Endothelial cell of umbilical vein (primary cell): ENCODE measurements around the gene DLX6. TPM values are rescaled to one million over a fixed set of nuclear protein-coding genes. Genes with fewer than 3 reads are reported as not detected.

Source experiments
- BruUV-seq: library from RNA; stranded (reverse); fragments of 400-500 nt; replicated peaks from 2 replicates; lab custom pipeline; 2021; lab: Mats Ljungman, UMichigan
- CTCF ChIA-PET: fragments of 300-600, 350-600 bp; sonication (Branson Sonifier 250); formaldehyde crosslinking; loops from one replicate; lab custom pipeline; 2021; ENCODE audit warnings: antibody characterized with exemption, inconsistent platforms; lab: Charles Lee
- POLR2A ChIA-PET: fragments of 300-600, 350-600 bp; sonication (Branson Sonifier 250); formaldehyde crosslinking; loops from one replicate; lab custom pipeline; 2021; ENCODE audit warnings: antibody characterized with exemption, inconsistent platforms; lab: Charles Lee
- DNase-seq: peaks from one replicate; pipeline ENCODE4 v3.0.0-alpha.2; 2011; ENCODE audit warnings: low read depth, low spot score
- FAIRE-seq: peaks from 2 replicates; lab custom pipeline; 2011; peaks lifted over from hg19 to GRCh38; lab: Jason Lieb, UNC
- H2AFZ ChIP-seq: 2 replicates; pipeline ENCODE4 v1.6.0; 2012; ENCODE audit warnings: low read depth, low read length, control low read depth, inconsistent platforms
- H3K27ac ChIP-seq: 2 replicates; pipeline ENCODE4 v1.5.1; 2011; ENCODE audit warnings: low read depth, mild to moderate bottlenecking, control low read depth, low read length, moderate library complexity; ENCODE audit not compliant: insufficient read depth
- H3K27me3 ChIP-seq, 2 experiments: 2 replicates each; pipeline versions ENCODE4 v1.6.0 to v1.6.1; 2011; ENCODE audit warnings: low read length in 2 of 2, mixed read lengths in 1 of 2; ENCODE audit not compliant: control insufficient read depth in 2 of 2, insufficient read depth in 2 of 2
- H3K36me3 ChIP-seq, 2 experiments: 2 replicates in 1 of 2; 3 replicates in 1 of 2; pipeline ENCODE4 v1.5.1; 2011; ENCODE audit warnings: low read length in 2 of 2, mild to moderate bottlenecking in 1 of 2, moderate library complexity in 1 of 2; ENCODE audit not compliant: control insufficient read depth in 2 of 2, insufficient read depth in 2 of 2; ENCODE audit errors: extremely low read depth in 1 of 2
- H3K4me1 ChIP-seq: 3 replicates; pipeline ENCODE4 v1.5.1; 2011; ENCODE audit warnings: mild to moderate bottlenecking, low read length; ENCODE audit not compliant: control insufficient read depth, insufficient read depth; ENCODE audit errors: extremely low read depth
- H3K4me2 ChIP-seq: 2 replicates; pipeline ENCODE4 v1.6.1; 2011; ENCODE audit warnings: low read length, control low read depth, mixed read lengths; ENCODE audit not compliant: insufficient read depth
- H3K4me3 ChIP-seq, 3 experiments: fragments of 200-600 bp in 1 of 3; sonication (generic), shearing (Covaris generic) in 1 of 3; replicated peaks in 1 of 3; 2 replicates each; pipeline ENCODE4 v1.5.1; 2011 to 2016; ENCODE audit warnings: control low read depth in 3 of 3, low read length in 3 of 3, mild to moderate bottlenecking in 2 of 3, inconsistent platforms in 1 of 3, low read depth in 1 of 3, moderate library complexity in 1 of 3; ENCODE audit not compliant: insufficient read depth in 1 of 3
- H3K79me2 ChIP-seq: 2 replicates; pipeline ENCODE4 v1.6.0; 2012; ENCODE audit warnings: low read length, inconsistent platforms; ENCODE audit not compliant: control insufficient read depth, insufficient read depth
- H3K9ac ChIP-seq: replicated peaks from 2 replicates; pipeline ENCODE3; 2011; ENCODE audit warnings: low read length, control low read depth; ENCODE audit not compliant: insufficient read depth; ENCODE audit errors: extremely low read depth
- H3K9me1 ChIP-seq: replicated peaks from 3 replicates; pipeline ENCODE4 v1.6.0; 2011; ENCODE audit warnings: mild to moderate bottlenecking, low read length; ENCODE audit not compliant: control insufficient read depth, insufficient read depth; ENCODE audit errors: extremely low read depth
- H3K9me3 ChIP-seq: replicated peaks from 2 replicates; pipeline ENCODE4 v1.5.1; 2012; ENCODE audit warnings: low read length, inconsistent platforms; ENCODE audit not compliant: control insufficient read depth, insufficient read depth
- H4K20me1 ChIP-seq: replicated peaks from 2 replicates; pipeline ENCODE3; 2011; ENCODE audit warnings: mild to moderate bottlenecking, low read length; ENCODE audit not compliant: control insufficient read depth, insufficient read depth; ENCODE audit errors: extremely low read depth
- EZH2 ChIP-seq: IDR thresholded peaks from 2 replicates; pipeline ENCODE4 v1.6.1; 2012; ENCODE audit warnings: borderline replicate concordance, low read depth, mild to moderate bottlenecking, moderate library complexity, low read length, inconsistent platforms; ENCODE audit not compliant: severe bottlenecking
- FOS ChIP-seq: IDR thresholded peaks from 2 replicates; pipeline ENCODE4 v1.6.1; 2011; ENCODE audit warnings: mild to moderate bottlenecking, low read length, moderate library complexity, borderline replicate concordance; ENCODE audit not compliant: insufficient read depth
- GATA2 ChIP-seq: IDR thresholded peaks from 2 replicates; pipeline ENCODE4 v1.7.0; 2011; ENCODE audit warnings: low read depth, mild to moderate bottlenecking, moderate library complexity, mixed read lengths, low read length; ENCODE audit not compliant: insufficient read length, insufficient read depth
- JUN ChIP-seq: IDR thresholded peaks from 2 replicates; pipeline ENCODE4 v1.6.1; 2011; ENCODE audit warnings: borderline replicate concordance, low read depth; ENCODE audit not compliant: insufficient read length, insufficient read depth
- MAX ChIP-seq: IDR thresholded peaks from 2 replicates; pipeline ENCODE4 v1.6.1; 2011; ENCODE audit not compliant: insufficient read depth, insufficient read length
- MYC ChIP-seq: IDR thresholded peaks from one replicate; pipeline ENCODE4 v1.6.1; 2011; ENCODE audit warnings: mild to moderate bottlenecking, low read depth, low read length
- POLR2A ChIP-seq: IDR thresholded peaks from 2 replicates; pipeline ENCODE4 v1.6.1; 2012; ENCODE audit warnings: low read depth, mild to moderate bottlenecking, control low read depth, low read length
- POLR2AphosphoS5 ChIP-seq: IDR thresholded peaks from 2 replicates; pipeline ENCODE4 v1.6.1; 2012; ENCODE audit warnings: low read depth, mild to moderate bottlenecking, control low read depth, low read length, moderate library complexity; ENCODE audit not compliant: insufficient read depth
- dilution Hi-C: fragments of 300-500 bp; cut with MboI; formaldehyde crosslinking; loops from one replicate; pipeline ENCODE4 v1.15.0; 2019; ENCODE audit warnings: low sequenced_read_pairs; ENCODE audit not compliant: extremely low pct_ligation_motif_present
- intact Hi-C: fragments of 100-400 bp; cut with micrococcal nuclease; formaldehyde crosslinking; loops from one replicate; pipeline ENCODE4 v1.10.0; 2022
- polyA plus RNA-seq, 4 experiments: library from polyadenylated mRNA; depleted of rRNA in 3 of 4; stranded (reverse) in 3 of 4; unstranded in 1 of 4; fragments of >200 nt; gene quantifications; 2 replicates each; pipeline versions ENCODE4 v1.2.1 to v1.2.3, GENCODE V29; 2011 to 2012; ENCODE audit warnings: missing spikeins in 1 of 4
- total RNA-seq: library from RNA; stranded (reverse); gene quantifications from 2 replicates; pipeline ENCODE4 v1.2.3, GENCODE V29; 2021
- TF ChIP-seq, protein P1 (sequence below), 2 donors: IDR thresholded peaks; 1 replicate in 1 of 2; 2 replicates in 1 of 2; pipeline ENCODE4 v1.5.1; 2011; ENCODE audit warnings: low read length in 2 of 2, mild to moderate bottlenecking in 2 of 2, moderate library complexity in 2 of 2, control low read depth in 1 of 2, inconsistent platforms in 1 of 2, low read depth in 1 of 2; ENCODE audit not compliant: insufficient read depth in 1 of 2; ENCODE audit errors: extremely low read depth in 1 of 2

Gene DLX6
- total and polyA plus RNA-seq, 2 donors (not counting 3 experiments of a cell fraction or from before 2014, with no cell fraction given), result not detected

DNA sequence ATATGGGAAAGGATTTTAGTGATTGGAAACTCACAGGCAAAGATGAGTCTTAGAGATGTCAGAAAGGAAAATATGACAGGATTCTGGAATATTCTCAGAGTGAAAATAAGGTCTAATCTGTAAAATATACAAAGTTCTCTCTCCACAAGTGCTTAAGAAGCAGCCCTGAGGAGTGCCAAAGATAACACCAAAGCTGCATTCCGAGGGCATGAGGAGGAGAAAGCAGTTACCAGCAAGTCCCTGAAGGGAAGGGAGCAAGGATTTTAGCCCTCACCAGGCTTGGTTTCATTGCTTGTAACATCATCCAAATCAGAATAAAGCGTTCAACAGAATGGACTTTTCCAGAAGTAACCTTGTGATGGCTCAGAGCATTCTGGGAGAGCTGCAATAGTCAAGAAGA, 31.4 kb upstream of the DLX6 start:
- DNase-seq (no peak), FAIRE-seq (no peak)
- H3K4me1 ChIP-seq, result no peaks in the 10 kb centered on the region
- CTCF ChIA-PET, result no interaction called here
- no peak for TF ChIP-seq POLR2AphosphoS5
- TF ChIP-seq POLR2A, result no peak
- no peak for TF ChIP-seq GATA2
- TF ChIP-seq JUN, result no peak
- TF ChIP-seq, protein P1, sequence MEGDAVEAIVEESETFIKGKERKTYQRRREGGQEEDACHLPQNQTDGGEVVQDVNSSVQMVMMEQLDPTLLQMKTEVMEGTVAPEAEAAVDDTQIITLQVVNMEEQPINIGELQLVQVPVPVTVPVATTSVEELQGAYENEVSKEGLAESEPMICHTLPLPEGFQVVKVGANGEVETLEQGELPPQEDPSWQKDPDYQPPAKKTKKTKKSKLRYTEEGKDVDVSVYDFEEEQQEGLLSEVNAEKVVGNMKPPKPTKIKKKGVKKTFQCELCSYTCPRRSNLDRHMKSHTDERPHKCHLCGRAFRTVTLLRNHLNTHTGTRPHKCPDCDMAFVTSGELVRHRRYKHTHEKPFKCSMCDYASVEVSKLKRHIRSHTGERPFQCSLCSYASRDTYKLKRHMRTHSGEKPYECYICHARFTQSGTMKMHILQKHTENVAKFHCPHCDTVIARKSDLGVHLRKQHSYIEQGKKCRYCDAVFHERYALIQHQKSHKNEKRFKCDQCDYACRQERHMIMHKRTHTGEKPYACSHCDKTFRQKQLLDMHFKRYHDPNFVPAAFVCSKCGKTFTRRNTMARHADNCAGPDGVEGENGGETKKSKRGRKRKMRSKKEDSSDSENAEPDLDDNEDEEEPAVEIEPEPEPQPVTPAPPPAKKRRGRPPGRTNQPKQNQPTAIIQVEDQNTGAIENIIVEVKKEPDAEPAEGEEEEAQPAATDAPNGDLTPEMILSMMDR (IDR thresholded peaks at IDR 0.05; ENCODE audit: extremely low read depth in 1 of 2, insufficient read depth in 1 of 2, low read depth in 1 of 2, low read length in 2 of 2), result no peak
- TF ChIP-seq MAX, result no peak
- no peak for TF ChIP-seq FOS
- no peak for TF ChIP-seq EZH2
- no peak for TF ChIP-seq MYC
- H3K79me2 ChIP-seq, result no peaks in the 10 kb centered on the region
- POLR2A ChIA-PET, result no interaction called here
- intact Hi-C loops (no loop called here), dilution Hi-C loops (no loop called here)
- BruUV-seq, result no TSS peak
- H3K9me3 ChIP-seq, result no peaks in the 10 kb centered on the region
- H3K4me2 ChIP-seq, result no peak overlapping the region
- H3K27ac ChIP-seq, result no peak overlapping the region
- no peaks in the 10 kb centered on the region for H3K36me3 ChIP-seq
- H3K9ac ChIP-seq, result no peak overlapping the region
- H4K20me1 ChIP-seq, result no peaks in the 10 kb centered on the region
- no peak overlapping the region for H3K4me3 ChIP-seq
- no peak overlapping the region for H2AFZ ChIP-seq
- H3K9me1 ChIP-seq, result no peaks in the 10 kb centered on the region
- H3K27me3 ChIP-seq, result no peaks in the 10 kb centered on the region
